DLD1 (cell line): ENCODE measurements around the gene ZNF208.
"Not testable (repeated sequence)": the region's sequence is repeated elsewhere in the genome, so short reads cannot be mapped to it uniquely, and the experiment has no call there.

ENCODE experiments used
- in situ Hi-C: cut with HindIII; loops from 2 replicates; pipeline ENCODE4 v1.10.0; 2017; ENCODE audit warnings: low sequenced_read_pairs

The ZNF208 gene

GRCh38 chr19:22010437-22011143, at the start of gene ZNF208:
ZNF208 (minus strand) TSS chr19:22010943; CDS start chr19:22010794, 149 bp downstream.
- in situ Hi-C loops: not testable (repeated sequence)

- in situ Hi-C loops: no loop called here
Observed at GRCh38 chr19:22052644-22053013, 41.9 kb upstream of the ZNF208 start.

- in situ Hi-C loops: not testable (repeated sequence)
Observed at GRCh38 chr19:22041151-22041550, 30.4 kb upstream of the ZNF208 start.

GRCh38 chr19:22030680-22031079, 19.9 kb upstream of the ZNF208 start:
- in situ Hi-C loops: no loop called here

GRCh38 chr19:22026687-22027086, 15.9 kb upstream of the ZNF208 start:
- in situ Hi-C loops: no loop called here

- in situ Hi-C loops: not testable (repeated sequence)
Observed at GRCh38 chr19:22025539-22025938, 14.8 kb upstream of the ZNF208 start.

- in situ Hi-C loops: no loop called here
Observed at GRCh38 chr19:21970466-21970865, 40.3 kb downstream of the ZNF208 start.

GRCh38 chr19:21947775-21948174, 63.0 kb downstream of the ZNF208 start:
- in situ Hi-C loops: no loop called here

- in situ Hi-C loops: no loop called here
Observed at GRCh38 chr19:21940684-21941083, 70.1 kb downstream of the ZNF208 start.

- in situ Hi-C loops: no loop called here
Observed at GRCh38 chr19:21934593-21934992, 76.2 kb downstream of the ZNF208 start.

GRCh38 chr19:21934131-21934530, 76.6 kb downstream of the ZNF208 start:
- in situ Hi-C loops: no loop called here

- in situ Hi-C loops: no loop called here
Observed at GRCh38 chr19:21922276-21922675, 88.5 kb downstream of the ZNF208 start.

GRCh38 chr19:21921691-21922180, 89.0 kb downstream of the ZNF208 start:
- in situ Hi-C loops: no loop called here

- in situ Hi-C loops: no loop called here
Observed at GRCh38 chr19:21915411-21915810, 95.3 kb downstream of the ZNF208 start.

GRCh38 chr19:21912654-21913053, 98.1 kb downstream of the ZNF208 start:
- in situ Hi-C loops: no loop called here

- in situ Hi-C loops: no loop called here
Observed at GRCh38 chr19:21910318-21910717, 100.4 kb downstream of the ZNF208 start.

GRCh38 chr19:21908066-21908465, 102.7 kb downstream of the ZNF208 start:
- in situ Hi-C loops: no loop called here

- in situ Hi-C loops: no loop called here
Observed at GRCh38 chr19:21907516-21907915, 103.2 kb downstream of the ZNF208 start.

- in situ Hi-C loops: no loop called here
Observed at GRCh38 chr19:21902571-21902970, 108.2 kb downstream of the ZNF208 start.

- in situ Hi-C loops: no loop called here
Observed at GRCh38 chr19:21901861-21902260, 108.9 kb downstream of the ZNF208 start.

GRCh38 chr19:21900401-21900800, 110.3 kb downstream of the ZNF208 start:
- in situ Hi-C loops: no loop called here

GRCh38 chr19:21891086-21891485, 119.7 kb downstream of the ZNF208 start:
- in situ Hi-C loops: no loop called here

- in situ Hi-C loops: not testable (repeated sequence)
Observed at GRCh38 chr19:21890017-21890416, 120.7 kb downstream of the ZNF208 start.
